GM18498 (cell line): ENCODE measurements around the gene SPSB1.

Experiments used
- ATAC-seq: cut with Tn5 transposase; IDR thresholded peaks from one replicate; pipeline ENCODE4 v1.9.1; 2021; ENCODE audit warnings: mild to moderate bottlenecking, moderate library complexity; ENCODE audit not compliant: unreplicated experiment

Gene SPSB1

DNA sequence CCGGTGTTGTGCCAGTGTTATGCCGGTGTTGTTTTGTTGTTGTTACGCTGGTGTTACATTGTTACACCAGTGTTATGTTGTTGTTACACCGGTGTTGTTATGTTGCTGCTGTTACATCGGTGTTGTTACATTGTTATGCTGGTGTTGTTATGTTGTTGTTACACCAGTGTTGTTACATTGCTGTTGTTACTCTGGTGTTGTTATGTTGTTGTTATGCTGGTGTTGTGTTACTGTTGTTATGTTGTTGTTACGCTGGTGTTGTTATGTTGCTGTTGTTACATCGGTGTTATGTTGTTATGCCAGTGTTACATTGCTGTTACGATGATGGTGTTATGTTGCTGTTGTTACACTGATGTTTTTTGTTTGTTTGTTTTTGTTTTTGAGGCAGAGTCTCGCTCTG is 34.1 kb upstream of the SPSB1 start:
- ATAC-seq = no peak

DNA sequence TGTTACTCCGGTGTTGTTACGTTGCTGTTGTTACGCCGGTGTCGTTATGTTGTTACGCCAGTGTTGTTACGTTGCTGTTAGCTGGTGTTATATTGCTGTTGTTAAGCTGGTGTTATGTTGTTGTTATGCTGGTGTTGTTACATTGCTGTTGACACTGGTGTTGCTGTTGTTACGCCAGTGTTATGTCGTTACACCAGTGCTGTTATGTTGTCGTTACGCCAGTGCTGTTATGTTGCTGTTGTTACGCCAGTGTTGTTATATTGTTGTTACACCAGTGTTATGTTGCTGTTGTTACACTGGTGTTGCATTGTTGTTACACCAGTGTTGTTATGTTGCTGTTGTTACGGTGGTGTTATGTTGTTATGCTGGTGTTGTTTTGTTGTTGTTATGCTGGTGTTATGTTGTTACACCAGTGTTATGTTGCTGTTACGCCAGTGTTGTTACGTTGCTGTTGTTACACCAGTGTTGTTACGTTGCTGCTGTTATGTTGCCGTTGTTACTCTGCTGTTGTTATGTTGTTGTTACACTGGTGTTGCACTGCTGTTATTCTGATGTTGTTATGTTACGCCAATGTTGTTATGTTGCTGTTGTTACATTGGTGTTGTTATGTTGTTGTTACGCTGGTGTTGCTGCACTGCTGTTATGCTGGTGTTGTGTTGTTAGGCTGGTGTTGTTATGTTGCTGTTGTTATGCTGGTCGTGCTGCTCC is 32.5 kb upstream of the SPSB1 start:
- no peak for ATAC-seq

DNA sequence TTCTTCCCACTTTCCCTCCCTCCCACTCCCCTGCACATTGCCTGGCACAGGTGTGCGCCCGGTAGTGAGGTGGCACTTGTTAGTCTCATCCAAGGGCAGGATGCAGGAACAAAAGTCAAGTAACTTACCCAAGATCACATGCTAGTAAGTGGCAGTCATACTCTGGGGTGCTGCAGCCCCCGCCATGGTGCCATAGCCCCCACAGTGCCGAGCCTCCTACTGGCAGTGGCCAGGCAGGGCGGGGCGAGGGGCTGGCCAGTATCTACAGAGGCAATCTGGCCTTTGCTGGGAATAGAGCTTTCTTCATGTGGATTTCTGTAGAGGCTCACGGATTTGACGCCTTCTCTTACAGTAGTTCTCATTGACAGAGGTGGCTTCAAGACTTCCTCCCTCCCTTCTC is 31.2 kb upstream of the SPSB1 start:
- ATAC-seq = no peak

DNA sequence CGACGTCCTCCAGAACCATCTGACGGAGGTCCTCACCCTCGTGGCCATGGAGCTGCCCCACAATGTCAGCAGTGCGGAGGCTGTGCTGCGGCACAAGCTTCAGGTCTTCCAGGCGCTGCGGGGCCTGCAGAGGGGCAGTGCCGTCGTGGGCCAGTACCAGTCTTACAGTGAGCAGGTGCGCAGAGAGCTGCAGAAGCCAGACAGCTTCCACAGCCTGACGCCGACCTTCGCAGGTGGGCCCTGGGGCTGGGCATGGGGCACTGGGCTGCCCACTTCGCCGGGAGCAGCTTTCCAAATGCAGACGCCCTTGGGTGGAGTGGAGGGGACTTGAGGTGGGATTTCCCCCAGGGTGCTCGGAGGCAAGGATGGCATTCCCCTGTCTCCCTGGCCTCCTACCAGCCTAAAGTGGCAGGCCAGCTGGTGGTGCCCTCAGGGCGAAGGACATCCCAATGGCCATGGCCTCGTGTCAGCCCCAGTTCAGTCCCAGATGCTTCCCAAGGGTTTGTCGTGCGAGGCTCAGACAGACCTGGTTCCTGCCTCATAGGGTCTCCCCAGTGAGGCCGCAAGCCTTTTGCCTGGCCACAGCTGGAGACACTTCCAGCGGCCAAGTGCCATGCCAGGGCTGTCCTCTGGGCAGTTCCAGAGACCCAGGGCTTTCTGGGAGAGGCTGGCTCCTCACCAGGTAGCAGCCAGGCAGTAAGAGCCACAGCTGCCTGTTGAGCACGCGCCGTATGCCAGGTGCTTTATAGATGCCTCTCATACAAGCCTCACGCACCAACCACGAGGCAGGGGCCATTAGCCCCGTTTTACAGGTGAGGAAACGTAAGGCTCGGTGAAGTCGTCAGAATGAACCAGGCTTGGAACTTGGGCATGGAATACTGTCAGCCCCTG is 30.4 kb upstream of the SPSB1 start:
- no peak for ATAC-seq

DNA sequence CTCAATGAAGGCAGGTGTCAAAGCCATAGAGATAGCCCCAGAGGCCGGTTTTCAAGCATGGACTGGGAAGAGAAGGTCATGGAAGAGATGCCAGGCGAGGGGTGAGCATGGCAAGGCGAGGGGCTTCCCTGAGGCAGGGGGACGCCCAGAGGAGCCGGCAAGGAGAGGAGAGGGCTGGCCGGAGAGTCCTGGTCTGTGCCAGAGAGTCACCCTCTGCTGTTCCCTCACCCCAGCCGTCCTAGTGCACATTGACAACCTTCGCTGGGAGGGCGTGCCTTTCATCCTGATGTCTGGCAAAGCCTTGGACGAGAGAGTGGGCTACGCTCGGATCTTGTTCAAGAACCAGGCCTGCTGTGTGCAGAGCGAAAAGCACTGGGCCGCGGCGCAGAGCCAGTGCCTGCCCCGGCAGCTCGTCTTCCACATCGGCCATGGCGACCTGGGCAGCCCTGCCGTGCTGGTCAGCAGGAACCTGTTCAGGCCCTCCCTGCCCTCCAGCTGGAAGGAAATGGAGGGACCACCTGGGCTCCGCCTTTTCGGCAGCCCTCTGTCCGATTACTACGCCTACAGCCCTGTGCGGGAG is 29.3 kb upstream of the SPSB1 start:
- ATAC-seq = no peak

DNA sequence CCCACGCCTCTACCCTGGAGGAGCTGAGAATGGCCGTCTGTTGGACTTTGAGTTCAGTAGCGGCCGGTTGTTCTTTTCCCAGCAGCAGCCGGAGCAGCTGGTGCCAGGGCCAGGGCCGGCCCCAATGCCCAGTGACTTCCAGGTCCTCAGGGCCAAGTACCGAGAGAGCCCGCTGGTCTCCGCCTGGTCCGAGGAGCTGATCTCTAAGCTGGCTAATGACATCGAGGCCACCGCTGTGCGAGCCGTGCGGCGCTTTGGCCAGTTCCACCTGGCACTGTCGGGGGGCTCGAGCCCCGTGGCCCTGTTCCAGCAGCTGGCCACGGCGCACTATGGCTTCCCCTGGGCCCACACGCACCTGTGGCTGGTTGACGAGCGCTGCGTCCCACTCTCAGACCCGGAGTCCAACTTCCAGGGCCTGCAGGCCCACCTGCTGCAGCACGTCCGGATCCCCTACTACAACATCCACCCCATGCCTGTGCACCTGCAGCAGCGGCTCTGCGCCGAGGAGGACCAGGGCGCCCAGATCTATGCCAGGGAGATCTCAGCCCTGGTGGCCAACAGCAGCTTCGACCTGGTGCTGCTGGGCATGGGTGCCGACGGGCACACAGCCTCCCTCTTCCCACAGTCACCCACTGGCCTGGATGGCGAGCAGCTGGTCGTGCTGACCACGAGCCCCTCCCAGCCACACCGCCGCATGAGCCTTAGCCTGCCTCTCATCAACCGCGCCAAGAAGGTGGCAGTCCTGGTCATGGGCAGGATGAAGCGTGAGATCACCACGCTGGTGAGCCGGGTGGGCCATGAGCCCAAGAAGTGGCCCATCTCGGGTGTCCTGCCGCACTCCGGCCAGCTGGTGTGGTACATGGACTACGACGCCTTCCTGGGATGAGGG is 28.5 kb upstream of the SPSB1 start:
- no peak for ATAC-seq

- no peak for ATAC-seq
These were observed 27.7 kb upstream of the SPSB1 start for GRCh38 chr1:9265037-9265436.

DNA sequence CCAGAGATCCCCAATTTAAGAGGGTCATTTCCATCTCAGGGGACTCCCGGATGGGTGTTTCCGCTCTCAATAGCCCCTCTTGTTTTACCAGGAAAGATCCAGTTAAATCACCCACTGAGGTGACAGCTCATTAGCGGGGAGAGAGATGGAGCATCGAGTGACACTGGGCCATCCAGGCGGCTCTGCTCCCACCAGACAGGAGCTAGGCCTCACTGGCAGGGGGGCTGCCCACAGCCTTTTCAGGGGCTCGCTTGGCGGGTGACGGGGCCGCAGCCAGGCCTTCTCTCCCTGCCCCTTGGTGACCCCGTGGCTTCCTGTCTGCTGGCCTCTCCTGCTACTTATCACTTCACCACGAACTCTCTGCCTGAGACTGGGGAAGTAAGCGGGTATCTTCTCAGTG is 26.7 kb upstream of the SPSB1 start:
- ATAC-seq = no peak

GRCh38 chr1:9267352-9267686 is 25.4 kb upstream of the SPSB1 start:
- no peak for ATAC-seq

DNA sequence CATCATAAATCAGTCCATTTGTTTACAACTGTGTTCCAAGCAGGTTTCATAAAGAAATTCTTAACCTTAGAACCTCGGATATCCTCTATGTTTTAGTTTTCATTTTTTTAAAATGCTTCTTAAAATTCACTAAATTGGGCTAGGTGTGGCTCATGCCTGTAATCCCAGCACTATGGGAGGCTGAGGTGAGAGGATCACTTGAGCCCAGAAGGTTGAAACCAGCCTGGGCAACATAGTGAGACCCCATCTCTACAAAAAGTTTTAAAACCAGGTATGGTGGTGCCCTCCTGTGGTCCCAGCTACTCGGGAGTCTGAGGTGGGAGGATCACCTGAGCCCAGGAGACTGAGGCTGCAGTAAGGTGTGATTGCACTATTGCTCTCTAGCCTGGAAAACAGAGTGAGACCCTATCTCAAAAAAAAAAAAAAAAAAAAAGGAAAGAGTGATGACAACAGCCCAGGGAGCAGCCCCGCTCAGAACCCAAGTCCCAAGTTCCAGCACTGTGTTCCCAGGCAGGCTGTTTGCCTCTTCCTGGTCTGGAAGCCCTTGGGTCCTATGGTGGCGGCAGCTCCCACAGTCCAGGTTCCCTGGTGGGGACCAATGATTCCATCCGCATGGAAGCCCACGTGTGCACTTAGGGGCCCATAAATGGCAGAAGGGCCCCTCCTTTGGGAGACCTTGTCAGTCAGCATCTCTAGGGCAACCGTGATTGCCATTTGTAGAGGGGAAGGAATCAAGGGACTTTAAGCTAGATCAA is 24.7 kb upstream of the SPSB1 start:
- ATAC-seq = no peak

DNA sequence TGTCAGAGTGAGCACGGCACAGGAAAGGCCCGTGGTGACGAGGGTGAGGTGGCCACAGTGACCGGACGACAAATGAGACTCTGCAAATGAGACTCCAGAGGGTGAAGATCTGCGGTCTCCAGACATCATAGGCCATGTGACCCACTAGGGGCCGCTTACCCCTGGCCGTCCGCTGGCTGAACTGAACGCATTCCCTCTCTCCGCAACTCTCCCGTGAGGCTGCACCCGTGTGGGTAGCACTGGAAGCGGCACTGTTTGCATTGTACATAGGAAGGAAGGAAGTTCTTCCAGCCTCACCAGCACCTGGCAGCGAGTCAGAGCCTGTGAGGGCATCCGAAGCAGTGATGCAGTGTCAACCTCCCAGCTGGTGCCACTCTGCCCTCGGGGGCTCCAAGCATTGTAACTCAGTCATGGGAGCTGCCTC is 23.6 kb upstream of the SPSB1 start:
- no peak for ATAC-seq

DNA sequence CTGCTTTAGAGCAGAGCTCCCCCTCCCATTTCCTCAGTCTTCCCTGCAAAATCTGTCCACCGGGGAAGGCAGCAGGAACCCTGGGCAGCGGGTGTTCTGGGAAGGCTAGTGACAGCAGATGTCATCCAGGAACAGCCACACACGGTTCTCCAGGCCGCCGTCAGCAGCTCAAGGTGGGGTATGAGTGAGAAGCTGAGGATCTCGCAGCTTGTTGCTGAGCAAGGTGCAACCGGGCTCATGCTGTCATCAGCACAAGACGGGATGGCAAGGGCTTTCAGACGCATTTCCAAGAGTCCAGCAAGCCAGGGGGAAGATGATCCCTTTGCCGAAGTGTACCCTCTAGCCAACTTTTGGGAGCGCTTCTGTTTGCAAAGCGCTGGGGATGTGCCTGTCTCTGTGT is 23.0 kb upstream of the SPSB1 start:
- no peak for ATAC-seq

DNA sequence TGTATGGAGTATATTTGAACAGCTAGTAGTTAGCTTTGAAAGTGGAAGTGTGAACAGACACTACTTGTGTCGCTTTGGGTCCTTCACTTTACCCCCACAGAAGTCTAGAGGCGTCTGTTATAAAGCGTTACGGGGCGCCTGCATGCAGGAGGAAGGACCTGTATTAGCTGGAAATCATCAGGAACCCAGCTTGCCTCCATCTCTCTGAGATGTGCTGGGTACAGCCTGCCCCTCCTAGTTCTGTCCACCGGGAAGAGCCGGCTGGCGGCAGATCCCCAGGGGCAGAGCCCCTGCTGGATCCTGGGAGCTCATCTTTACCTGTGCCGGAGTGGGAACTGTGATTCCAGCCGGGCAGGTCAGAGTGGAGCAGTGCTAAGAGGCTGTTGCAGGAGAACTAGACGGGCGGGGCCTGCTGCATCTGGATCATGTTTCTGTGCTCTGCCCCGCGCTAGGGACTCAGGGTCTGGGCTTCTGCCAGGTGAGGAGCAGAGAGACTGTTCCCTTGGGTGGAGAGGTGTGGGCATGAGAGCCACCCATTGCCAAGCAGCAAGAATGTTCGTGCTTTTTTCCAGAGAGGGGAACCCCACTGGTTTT is 22.3 kb upstream of the SPSB1 start:
- no peak for ATAC-seq

GRCh38 chr1:9271283-9271682 is 21.4 kb upstream of the SPSB1 start:
- ATAC-seq = no peak

- ATAC-seq = no peak
These were observed 20.7 kb upstream of the SPSB1 start for GRCh38 chr1:9271861-9272595.

GRCh38 chr1:9273177-9273576 is 19.5 kb upstream of the SPSB1 start:
- ATAC-seq = no peak

DNA sequence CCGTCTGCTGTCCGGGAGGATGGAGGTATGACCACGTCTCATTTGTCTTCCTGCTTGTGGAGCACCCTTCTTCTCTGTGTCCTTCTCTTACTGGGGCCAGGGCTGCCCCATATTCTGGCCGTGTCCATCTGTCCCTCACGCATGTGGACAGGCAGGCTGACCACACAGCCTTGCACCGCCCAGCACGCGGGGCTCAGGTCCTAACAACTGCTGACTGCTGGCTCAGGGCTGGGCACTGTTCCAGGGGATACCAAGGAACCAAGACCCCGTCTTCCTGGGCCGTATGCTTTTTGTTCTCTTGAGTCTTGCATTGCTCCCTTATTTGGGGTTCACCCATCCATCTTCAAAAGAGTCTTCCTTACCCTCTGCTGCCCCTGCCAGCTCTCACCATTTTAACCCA is 17.5 kb upstream of the SPSB1 start:
- ATAC-seq = no peak

DNA sequence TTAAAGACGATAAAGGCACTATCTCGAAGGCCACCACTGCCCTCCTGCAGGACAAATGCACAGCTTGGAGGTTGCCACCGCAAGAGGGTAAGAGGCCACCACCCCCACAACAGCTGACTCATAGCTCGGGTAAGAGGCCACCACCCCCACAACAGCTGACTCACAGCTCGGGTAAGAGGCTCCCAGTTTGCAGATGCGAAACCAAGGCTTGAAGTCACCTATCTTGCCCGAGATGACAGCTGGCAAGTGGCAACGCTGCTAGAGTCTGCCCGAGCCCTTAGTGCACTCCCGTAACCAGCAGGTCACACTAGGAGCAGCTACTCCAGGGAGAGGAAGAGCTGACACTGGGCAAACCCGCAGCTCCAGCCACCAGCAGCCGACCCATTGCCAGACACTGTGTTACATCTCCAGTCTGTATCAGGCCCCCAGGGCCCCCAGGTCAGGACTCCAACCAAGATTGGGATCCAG is 17.1 kb upstream of the SPSB1 start:
- peak; percentile 95 for ATAC-seq

GRCh38 chr1:9278116-9278515 is 14.6 kb upstream of the SPSB1 start:
- no peak for ATAC-seq
